ENCODE results near the gene MBP. TPM values are rescaled to one million over a fixed set of nuclear protein-coding genes. Genes with fewer than 3 reads are reported as not detected.
A peak's percentile ranks its signal among the peaks of the same experiment; 100 is the strongest.

The MBP gene
- total and polyA plus RNA-seq, 2 of the 13 experiments (the other 11 are each of a cell fraction or from before 2014, with no cell fraction given), result 5.0 to 8.5 TPM

DNA sequence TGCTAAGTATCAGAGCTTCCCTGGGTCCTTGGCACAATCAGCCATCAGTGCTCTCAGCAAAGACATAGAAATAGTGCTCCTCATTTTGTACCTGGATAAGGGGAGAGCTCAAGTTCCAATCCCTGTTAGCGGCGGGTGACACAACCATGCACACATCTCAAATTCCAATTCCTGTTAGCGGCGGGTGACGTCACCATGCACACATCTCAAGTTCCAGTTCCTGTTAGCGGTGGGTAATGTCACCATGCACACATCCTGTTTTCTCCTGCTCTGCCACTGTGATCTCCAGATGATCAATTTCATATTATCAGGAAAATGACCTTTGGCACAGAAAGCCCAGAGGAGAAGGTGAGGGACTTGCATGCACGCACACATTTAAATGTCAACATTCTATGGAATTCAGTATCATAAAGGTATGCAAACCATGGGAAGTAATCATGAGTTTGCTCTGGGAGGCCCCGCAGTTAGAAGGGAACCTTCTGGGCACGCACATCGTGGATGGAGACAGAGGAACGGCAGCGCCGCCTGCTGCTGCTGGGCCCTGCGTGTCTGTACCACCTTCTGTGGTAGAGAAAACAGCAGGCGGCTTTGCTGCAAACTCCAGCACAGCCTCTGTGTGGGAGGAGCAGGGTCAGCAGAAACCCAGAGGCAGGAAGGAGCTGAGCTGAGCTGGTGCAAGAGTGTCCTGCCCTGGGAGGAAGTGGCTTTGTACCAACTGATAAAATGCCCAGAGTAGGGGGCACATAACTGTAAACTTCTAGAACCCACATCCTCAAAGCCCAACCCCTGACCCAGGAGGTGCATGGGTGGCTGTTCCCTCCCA lies 77.8 kb downstream of the MBP start (continued):
- TF ChIP-seq CREB1 (IDR thresholded peaks at IDR 0.05), result peak; percentile 99
- peak; percentile 91 for TF ChIP-seq CREB1 (CRISPR knock-in tag; IDR thresholded peaks at IDR 0.05)
- no peak for TF ChIP-seq SMAD1 (CRISPR knock-in tag; IDR thresholded peaks at IDR 0.05; ENCODE audit: borderline replicate concordance, low read depth)
- peak; percentile 41; the same call in 1 of the 2 replicates for TF ChIP-seq MIXL1 (CRISPR knock-in tag; IDR thresholded peaks at IDR 0.05)
- TF ChIP-seq GTF3A (CRISPR knock-in tag; conservative IDR thresholded peaks at IDR 0.05), result no peak
- TF ChIP-seq NR2C2 (CRISPR knock-in tag; IDR thresholded peaks at IDR 0.05; ENCODE audit: borderline replicate concordance), result peak; percentile 16; the same call in 1 of the 2 replicates
- no peak for TF ChIP-seq MED8 (CRISPR knock-in tag; IDR thresholded peaks at IDR 0.05; ENCODE audit: insufficient replicate concordance)
- TF ChIP-seq ZNF335 (CRISPR knock-in tag; IDR thresholded peaks at IDR 0.05), result no peak
- no peak for TF ChIP-seq MIER2 (CRISPR knock-in tag; IDR thresholded peaks at IDR 0.05)
- peak; percentile 98 for TF ChIP-seq ATF7 (IDR thresholded peaks at IDR 0.05)
- peak; percentile 88 for TF ChIP-seq ATF7 (CRISPR knock-in tag; IDR thresholded peaks at IDR 0.05)
- TF ChIP-seq YEATS2 (CRISPR knock-in tag; IDR thresholded peaks at IDR 0.05; ENCODE audit: borderline replicate concordance), result peak; percentile 50; the same call in 1 of the 2 replicates
- TF ChIP-seq GABPB1 (CRISPR knock-in tag; IDR thresholded peaks at IDR 0.05), result peak; percentile 62
- TF ChIP-seq, protein P1, sequence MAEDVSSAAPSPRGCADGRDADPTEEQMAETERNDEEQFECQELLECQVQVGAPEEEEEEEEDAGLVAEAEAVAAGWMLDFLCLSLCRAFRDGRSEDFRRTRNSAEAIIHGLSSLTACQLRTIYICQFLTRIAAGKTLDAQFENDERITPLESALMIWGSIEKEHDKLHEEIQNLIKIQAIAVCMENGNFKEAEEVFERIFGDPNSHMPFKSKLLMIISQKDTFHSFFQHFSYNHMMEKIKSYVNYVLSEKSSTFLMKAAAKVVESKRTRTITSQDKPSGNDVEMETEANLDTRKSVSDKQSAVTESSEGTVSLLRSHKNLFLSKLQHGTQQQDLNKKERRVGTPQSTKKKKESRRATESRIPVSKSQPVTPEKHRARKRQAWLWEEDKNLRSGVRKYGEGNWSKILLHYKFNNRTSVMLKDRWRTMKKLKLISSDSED (CRISPR knock-in tag; IDR thresholded peaks at IDR 0.05), result no peak
- no peak for TF ChIP-seq NRL (CRISPR knock-in tag; IDR thresholded peaks at IDR 0.05; ENCODE audit: borderline replicate concordance)
- TF ChIP-seq, protein P2, sequence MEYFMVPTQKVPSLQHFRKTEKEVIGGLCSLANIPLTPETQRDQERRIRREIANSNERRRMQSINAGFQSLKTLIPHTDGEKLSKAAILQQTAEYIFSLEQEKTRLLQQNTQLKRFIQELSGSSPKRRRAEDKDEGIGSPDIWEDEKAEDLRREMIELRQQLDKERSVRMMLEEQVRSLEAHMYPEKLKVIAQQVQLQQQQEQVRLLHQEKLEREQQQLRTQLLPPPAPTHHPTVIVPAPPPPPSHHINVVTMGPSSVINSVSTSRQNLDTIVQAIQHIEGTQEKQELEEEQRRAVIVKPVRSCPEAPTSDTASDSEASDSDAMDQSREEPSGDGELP (IDR thresholded peaks at IDR 0.05; ENCODE audit: borderline replicate concordance, low read depth), result peak; percentile 7; the same call in 1 of the 2 replicates
- TF ChIP-seq, protein P3, sequence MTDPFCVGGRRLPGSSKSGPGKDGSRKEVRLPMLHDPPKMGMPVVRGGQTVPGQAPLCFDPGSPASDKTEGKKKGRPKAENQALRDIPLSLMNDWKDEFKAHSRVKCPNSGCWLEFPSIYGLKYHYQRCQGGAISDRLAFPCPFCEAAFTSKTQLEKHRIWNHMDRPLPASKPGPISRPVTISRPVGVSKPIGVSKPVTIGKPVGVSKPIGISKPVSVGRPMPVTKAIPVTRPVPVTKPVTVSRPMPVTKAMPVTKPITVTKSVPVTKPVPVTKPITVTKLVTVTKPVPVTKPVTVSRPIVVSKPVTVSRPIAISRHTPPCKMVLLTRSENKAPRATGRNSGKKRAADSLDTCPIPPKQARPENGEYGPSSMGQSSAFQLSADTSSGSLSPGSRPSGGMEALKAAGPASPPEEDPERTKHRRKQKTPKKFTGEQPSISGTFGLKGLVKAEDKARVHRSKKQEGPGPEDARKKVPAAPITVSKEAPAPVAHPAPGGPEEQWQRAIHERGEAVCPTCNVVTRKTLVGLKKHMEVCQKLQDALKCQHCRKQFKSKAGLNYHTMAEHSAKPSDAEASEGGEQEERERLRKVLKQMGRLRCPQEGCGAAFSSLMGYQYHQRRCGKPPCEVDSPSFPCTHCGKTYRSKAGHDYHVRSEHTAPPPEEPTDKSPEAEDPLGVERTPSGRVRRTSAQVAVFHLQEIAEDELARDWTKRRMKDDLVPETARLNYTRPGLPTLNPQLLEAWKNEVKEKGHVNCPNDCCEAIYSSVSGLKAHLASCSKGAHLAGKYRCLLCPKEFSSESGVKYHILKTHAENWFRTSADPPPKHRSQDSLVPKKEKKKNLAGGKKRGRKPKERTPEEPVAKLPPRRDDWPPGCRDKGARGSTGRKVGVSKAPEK (CRISPR knock-in tag; IDR thresholded peaks at IDR 0.05; ENCODE audit: borderline replicate concordance), result peak; percentile 81; the same call in 1 of the 2 replicates
- TF ChIP-seq ATF1 (CRISPR knock-in tag; IDR thresholded peaks at IDR 0.05), result peak; percentile 72; the same call in 1 of the 2 replicates
- TF ChIP-seq, protein P4, sequence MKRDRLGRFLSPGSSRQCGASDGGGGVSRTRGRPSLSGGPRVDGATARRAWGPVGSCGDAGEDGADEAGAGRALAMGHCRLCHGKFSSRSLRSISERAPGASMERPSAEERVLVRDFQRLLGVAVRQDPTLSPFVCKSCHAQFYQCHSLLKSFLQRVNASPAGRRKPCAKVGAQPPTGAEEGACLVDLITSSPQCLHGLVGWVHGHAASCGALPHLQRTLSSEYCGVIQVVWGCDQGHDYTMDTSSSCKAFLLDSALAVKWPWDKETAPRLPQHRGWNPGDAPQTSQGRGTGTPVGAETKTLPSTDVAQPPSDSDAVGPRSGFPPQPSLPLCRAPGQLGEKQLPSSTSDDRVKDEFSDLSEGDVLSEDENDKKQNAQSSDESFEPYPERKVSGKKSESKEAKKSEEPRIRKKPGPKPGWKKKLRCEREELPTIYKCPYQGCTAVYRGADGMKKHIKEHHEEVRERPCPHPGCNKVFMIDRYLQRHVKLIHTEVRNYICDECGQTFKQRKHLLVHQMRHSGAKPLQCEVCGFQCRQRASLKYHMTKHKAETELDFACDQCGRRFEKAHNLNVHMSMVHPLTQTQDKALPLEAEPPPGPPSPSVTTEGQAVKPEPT (CRISPR knock-in tag; IDR thresholded peaks at IDR 0.05; ENCODE audit: low read depth), result no peak
- TF ChIP-seq ZNF124 (CRISPR knock-in tag; IDR thresholded peaks at IDR 0.05), result peak; percentile 40; the same call in 1 of the 2 replicates
- TF ChIP-seq, protein P5, sequence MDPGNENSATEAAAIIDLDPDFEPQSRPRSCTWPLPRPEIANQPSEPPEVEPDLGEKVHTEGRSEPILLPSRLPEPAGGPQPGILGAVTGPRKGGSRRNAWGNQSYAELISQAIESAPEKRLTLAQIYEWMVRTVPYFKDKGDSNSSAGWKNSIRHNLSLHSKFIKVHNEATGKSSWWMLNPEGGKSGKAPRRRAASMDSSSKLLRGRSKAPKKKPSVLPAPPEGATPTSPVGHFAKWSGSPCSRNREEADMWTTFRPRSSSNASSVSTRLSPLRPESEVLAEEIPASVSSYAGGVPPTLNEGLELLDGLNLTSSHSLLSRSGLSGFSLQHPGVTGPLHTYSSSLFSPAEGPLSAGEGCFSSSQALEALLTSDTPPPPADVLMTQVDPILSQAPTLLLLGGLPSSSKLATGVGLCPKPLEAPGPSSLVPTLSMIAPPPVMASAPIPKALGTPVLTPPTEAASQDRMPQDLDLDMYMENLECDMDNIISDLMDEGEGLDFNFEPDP (CRISPR knock-in tag; conservative IDR thresholded peaks at IDR 0.05), result no peak
- TF ChIP-seq CEBPG (CRISPR knock-in tag; IDR thresholded peaks at IDR 0.05), result no peak

Data from HepG2 (cell line).